ENCODE data around the gene C16orf96. TPM values are rescaled to one million over a fixed set of nuclear protein-coding genes. Genes with fewer than 3 reads are reported as not detected.

The C16orf96 gene
- total and polyA plus RNA-seq, 2 donors (not counting 3 experiments of a cell fraction or from before 2014, with no cell fraction given): not detected

DNA sequence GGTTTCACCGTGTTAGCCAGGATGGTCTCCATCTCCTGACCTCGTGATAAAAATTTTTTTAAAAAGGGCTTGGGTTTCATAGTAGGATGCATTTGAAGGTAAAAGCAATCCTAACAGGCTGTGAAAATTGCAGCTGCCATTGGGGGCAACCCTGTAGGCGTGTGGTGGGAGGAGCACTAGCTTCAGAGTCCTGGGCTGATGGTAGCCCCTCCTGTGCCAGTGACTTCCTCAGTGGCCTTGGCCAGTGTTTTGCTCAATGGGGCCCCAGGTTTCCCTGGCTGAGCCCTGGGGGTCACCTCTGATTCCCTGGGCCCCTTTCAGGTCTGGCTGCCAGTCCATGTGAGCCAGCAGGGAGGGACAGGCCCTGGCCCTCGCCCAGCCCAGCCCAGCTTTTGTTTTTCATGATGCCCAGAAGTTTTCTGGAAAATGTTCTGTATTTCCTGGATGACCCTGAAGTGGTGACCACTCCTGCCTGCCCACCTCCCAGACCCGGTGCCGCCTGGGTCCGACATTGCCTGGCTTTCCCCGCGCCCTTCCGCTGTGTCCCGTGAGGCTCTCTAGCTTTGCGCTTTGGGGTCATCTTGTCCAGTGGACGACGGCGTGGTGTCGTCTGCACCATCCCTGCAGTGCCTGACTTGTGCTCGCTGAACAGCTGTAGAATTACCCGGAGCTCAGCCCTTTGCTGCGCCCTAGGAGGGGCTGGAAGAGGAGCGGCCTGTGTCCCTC lies 77.9 kb downstream of the C16orf96 start:
- Histone ChIP-seq H3K4me2 (ENCODE audit: insufficient read depth, low read length) (no peak overlapping the region), H3K27me3 (ENCODE audit: control insufficient read depth in 2 of 2, insufficient read depth in 2 of 2, low read length in 2 of 2) (no peaks in the 10 kb centered on the region), H3K27ac (ENCODE audit: insufficient read depth, low read depth, low read length) (no peak overlapping the region), H3K9ac (replicated peaks; ENCODE audit: extremely low read depth, insufficient read depth, low read length) (no peak overlapping the region), H3K9me1 (replicated peaks; ENCODE audit: control insufficient read depth, extremely low read depth, insufficient read depth, low read length) (no peaks in the 10 kb centered on the region), H2AFZ (ENCODE audit: low read depth, low read length) (no peak overlapping the region), H3K4me3 (replicated peaks in 1 of 3; ENCODE audit: insufficient read depth in 1 of 3, low read depth in 1 of 3, low read length in 3 of 3) (no peak overlapping the region), H3K79me2 (ENCODE audit: control insufficient read depth, insufficient read depth, low read length) (peaks cover 63% of the 10 kb centered on the region), H3K9me3 (replicated peaks; ENCODE audit: control insufficient read depth, insufficient read depth, low read length) (no peaks in the 10 kb centered on the region), H4K20me1 (replicated peaks; ENCODE audit: control insufficient read depth, extremely low read depth, insufficient read depth, low read length) (no peaks in the 10 kb centered on the region), H3K36me3 (ENCODE audit: control insufficient read depth in 2 of 2, extremely low read depth in 1 of 2, insufficient read depth in 2 of 2, low read length in 2 of 2) (peaks cover 0 to 9% of the 10 kb centered on the region in 2 experiments), H3K4me1 (ENCODE audit: control insufficient read depth, extremely low read depth, insufficient read depth, low read length) (no peaks in the 10 kb centered on the region)
- POLR2A ChIA-PET: interaction anchor here (0.6 kb wide), 1 partner anchor 67 kb away, joined by 3 read pairs; no protein-coding TSS in a partner anchor
- TF ChIP-seq EZH2 (IDR thresholded peaks at IDR 0.05; ENCODE audit: borderline replicate concordance, low read depth, low read length, severe bottlenecking) (no peak), GATA2 (IDR thresholded peaks at IDR 0.05; ENCODE audit: insufficient read depth, insufficient read length, low read depth, low read length) (no peak), MYC (IDR thresholded peaks at IDR 0.05; ENCODE audit: low read depth, low read length) (no peak), POLR2A (IDR thresholded peaks at IDR 0.05; ENCODE audit: low read depth, low read length) (no peak), JUN (IDR thresholded peaks at IDR 0.05; ENCODE audit: borderline replicate concordance, insufficient read depth, insufficient read length, low read depth) (no peak), FOS (IDR thresholded peaks at IDR 0.05; ENCODE audit: borderline replicate concordance, insufficient read depth, low read length) (no peak), POLR2AphosphoS5 (IDR thresholded peaks at IDR 0.05; ENCODE audit: insufficient read depth, low read depth, low read length) (no peak)
- TF ChIP-seq, protein P1, sequence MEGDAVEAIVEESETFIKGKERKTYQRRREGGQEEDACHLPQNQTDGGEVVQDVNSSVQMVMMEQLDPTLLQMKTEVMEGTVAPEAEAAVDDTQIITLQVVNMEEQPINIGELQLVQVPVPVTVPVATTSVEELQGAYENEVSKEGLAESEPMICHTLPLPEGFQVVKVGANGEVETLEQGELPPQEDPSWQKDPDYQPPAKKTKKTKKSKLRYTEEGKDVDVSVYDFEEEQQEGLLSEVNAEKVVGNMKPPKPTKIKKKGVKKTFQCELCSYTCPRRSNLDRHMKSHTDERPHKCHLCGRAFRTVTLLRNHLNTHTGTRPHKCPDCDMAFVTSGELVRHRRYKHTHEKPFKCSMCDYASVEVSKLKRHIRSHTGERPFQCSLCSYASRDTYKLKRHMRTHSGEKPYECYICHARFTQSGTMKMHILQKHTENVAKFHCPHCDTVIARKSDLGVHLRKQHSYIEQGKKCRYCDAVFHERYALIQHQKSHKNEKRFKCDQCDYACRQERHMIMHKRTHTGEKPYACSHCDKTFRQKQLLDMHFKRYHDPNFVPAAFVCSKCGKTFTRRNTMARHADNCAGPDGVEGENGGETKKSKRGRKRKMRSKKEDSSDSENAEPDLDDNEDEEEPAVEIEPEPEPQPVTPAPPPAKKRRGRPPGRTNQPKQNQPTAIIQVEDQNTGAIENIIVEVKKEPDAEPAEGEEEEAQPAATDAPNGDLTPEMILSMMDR (IDR thresholded peaks at IDR 0.05; ENCODE audit: extremely low read depth in 1 of 2, insufficient read depth in 1 of 2, low read depth in 1 of 2, low read length in 2 of 2): no peak
- TF ChIP-seq, protein P2, sequence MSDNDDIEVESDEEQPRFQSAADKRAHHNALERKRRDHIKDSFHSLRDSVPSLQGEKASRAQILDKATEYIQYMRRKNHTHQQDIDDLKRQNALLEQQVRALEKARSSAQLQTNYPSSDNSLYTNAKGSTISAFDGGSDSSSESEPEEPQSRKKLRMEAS (IDR thresholded peaks at IDR 0.05; ENCODE audit: insufficient read depth, insufficient read length): no peak
- FAIRE-seq: no peak
- intact Hi-C loops (cut with micrococcal nuclease): no loop called here
- dilution Hi-C loops (cut with MboI; ENCODE audit: extremely low pct_ligation_motif_present, low sequenced_read_pairs): no loop called here
- CTCF ChIA-PET: interaction anchor here (3.1 kb wide), 1 partner anchor 10 kb away, joined by 9 read pairs; the partner anchor contains the start of gene MGRN1
- no TSS peak for BruUV-seq (replicated peaks)
- no peak for DNase-seq (ENCODE audit: low read depth, low spot score)

Data from endothelial cell of umbilical vein (primary cell).